HepG2 (cell line): Measurements from ENCODE around the gene MAPK1. TPM values are rescaled to one million over a fixed set of nuclear protein-coding genes. Genes with fewer than 3 reads are reported as not detected.

ENCODE experiments used
- ATAC-seq: fragments of 200-7000 bp; cut with Tn5 transposase; 3 replicates; pipeline ENCODE4 v1.9.1; 2020; ENCODE audit warnings: mild to moderate bottlenecking, moderate library complexity
- BruUV-seq: library from RNA; stranded (reverse); fragments of 400-500 nt; replicated peaks from 2 replicates; lab custom pipeline; 2021; lab: Mats Ljungman, UMichigan
- CTCF ChIA-PET: fragments of 300-600 bp; formaldehyde crosslinking; extraction: SDS; loops from one replicate; lab custom pipeline; 2021; ENCODE audit warnings: low total read pairs, inconsistent platforms, low intra/inter-chr PET ratio; lab: Yijun Ruan, JAX
- POLR2A ChIA-PET: fragments of 350-600 bp; sonication (Branson Sonifier 250); formaldehyde crosslinking; loops from one replicate; lab custom pipeline; 2020; ENCODE audit warnings: antibody characterized with exemption, inconsistent platforms; lab: Yijun Ruan, JAX
- DNase-seq: peaks from one replicate; pipeline ENCODE4 v3.0.0-alpha.2; 2015; ENCODE audit warnings: low spot score
- FAIRE-seq: peaks from 3 replicates; lab custom pipeline; 2011; peaks lifted over from hg19 to GRCh38; lab: Jason Lieb, UNC
- H2AFZ ChIP-seq: one replicate; pipeline ENCODE4 v1.6.1; 2011; ENCODE audit warnings: low read length, inconsistent platforms
- H3K27ac ChIP-seq: fragments of 300-600 bp; 3 replicates; pipeline ENCODE4 v1.8.0; 2011; ENCODE audit warnings: mixed run types, mild to moderate bottlenecking, mixed read lengths, low read length, inconsistent platforms; ENCODE audit not compliant: insufficient read depth; ENCODE audit errors: extremely low read length
- H3K27me3 ChIP-seq, 2 experiments: fragments of 200-600 bp in 1 of 2; 2 replicates in 1 of 2; 3 replicates in 1 of 2; pipeline versions ENCODE4 v1.6.0 to v1.8.0; 2011; ENCODE audit warnings: low read length in 2 of 2, mild to moderate bottlenecking in 2 of 2, moderate library complexity in 2 of 2, inconsistent platforms in 1 of 2; ENCODE audit not compliant: insufficient read depth in 2 of 2, control insufficient read depth in 1 of 2
- H3K36me3 ChIP-seq, 2 experiments: fragments of 200-600 bp in 1 of 2; replicated peaks in 1 of 2; 2 replicates in 1 of 2; 3 replicates in 1 of 2; pipeline versions ENCODE4 v1.5.1 to v1.8.0; 2011; ENCODE audit warnings: low read length in 2 of 2, inconsistent platforms in 1 of 2; ENCODE audit not compliant: insufficient read depth in 2 of 2, control insufficient read depth in 1 of 2
- H3K4me1 ChIP-seq: 2 replicates; pipeline ENCODE4 v1.5.1; 2012; ENCODE audit warnings: low read length, inconsistent platforms; ENCODE audit not compliant: insufficient read depth
- H3K4me2 ChIP-seq: 2 replicates; pipeline ENCODE4 v1.6.0; 2011; ENCODE audit warnings: low read depth, low read length, inconsistent platforms
- H3K4me3 ChIP-seq, 3 experiments: fragments of 200-600 bp in 1 of 3; sonication (generic), shearing (Covaris generic) in 1 of 3; replicated peaks in 1 of 3; 2 replicates each; pipeline ENCODE4 v1.5.1; 2011 to 2016; ENCODE audit warnings: low read length in 3 of 3, inconsistent platforms in 2 of 3, low read depth in 2 of 3, mild to moderate bottlenecking in 2 of 3, control low read depth in 1 of 3, mixed read lengths in 1 of 3; ENCODE audit not compliant: insufficient read depth in 1 of 3
- H3K79me2 ChIP-seq: one replicate; pipeline ENCODE4 v1.6.1; 2011; ENCODE audit warnings: low read length, inconsistent platforms; ENCODE audit not compliant: insufficient read depth
- H3K9ac ChIP-seq: 2 replicates; pipeline ENCODE4 v1.6.0; 2011; ENCODE audit warnings: mild to moderate bottlenecking, low read depth, low read length, inconsistent platforms; ENCODE audit not compliant: insufficient read depth
- H3K9me3 ChIP-seq: 2 replicates; pipeline ENCODE4 v1.5.1; 2012; ENCODE audit warnings: mild to moderate bottlenecking, low read length
- H4K20me1 ChIP-seq: 2 replicates; pipeline ENCODE4 v1.6.0; 2011; ENCODE audit warnings: inconsistent platforms, mild to moderate bottlenecking, low read length, moderate library complexity; ENCODE audit not compliant: insufficient read depth
- HIVEP1 ChIP-seq: sonication (generic); formaldehyde crosslinking; IDR thresholded peaks from 2 replicates; pipeline ENCODE4 v1.4.0; 2020; ENCODE audit warnings: mild to moderate bottlenecking, missing genetic modification reagents
- HNF4A ChIP-seq: sonication (generic); formaldehyde crosslinking; IDR thresholded peaks from 2 replicates; pipeline ENCODE4 v1.4.0; 2020; ENCODE audit warnings: missing genetic modification reagents
- HNRNPL ChIP-seq: fragments of 200-400 bp; formaldehyde crosslinking; IDR thresholded peaks from 2 replicates; pipeline ENCODE4 v1.6.1; 2017; ENCODE audit warnings: mild to moderate bottlenecking, low read depth, low read length
- RXRA ChIP-seq: sonication (generic); formaldehyde crosslinking; IDR thresholded peaks from 2 replicates; pipeline ENCODE4 v1.5.1; 2020; ENCODE audit warnings: missing genetic modification reagents
- WGBS: methylation state at CpG from one replicate; pipeline ENCODE4 v1.1.6; 2017; ENCODE audit warnings: low lambda C conversion rate; 5-methylcytosine and 5-hydroxymethylcytosine counted together
- in situ Hi-C: cut with HindIII; loops from 2 replicates; pipeline ENCODE4 v1.10.0; 2017; ENCODE audit warnings: low pct_unique_long_range_greater_than_20kb; ENCODE audit not compliant: extremely low pct_ligation_motif_present
- intact Hi-C: fragments of 100-400 bp; cut with micrococcal nuclease; formaldehyde crosslinking; loops from one replicate; pipeline ENCODE4 v1.10.0; 2022; ENCODE audit not compliant: unreplicated experiment
- polyA plus RNA-seq, 8 experiments: library from polyadenylated mRNA; depleted of rRNA in 3 of 8; stranded (reverse) in 7 of 8; unstranded in 1 of 8; fragments of >200 nt; fragmentation: Illumina TruSeq in 4 of 8; extraction: Trizol in 4 of 8; gene quantifications; 2 replicates each; pipeline versions ENCODE4 v1.2.1 to v1.2.3, GENCODE V29; 2011 to 2016; ENCODE audit warnings: low read depth in 4 of 8, missing spikeins in 1 of 8, mixed read lengths in 1 of 8; ENCODE audit not compliant: insufficient read depth in 1 of 8
- total RNA-seq, 5 experiments: library from RNA; depleted of rRNA; stranded (reverse); fragments of >200 nt; fragmentation: Illumina TruSeq; extraction: Trizol; gene quantifications; 2 replicates each; pipeline ENCODE4 v1.2.3, GENCODE V29; 2016; ENCODE audit warnings: low read depth in 1 of 5
- TF ChIP-seq, protein P1 (sequence below): sonication (generic); formaldehyde crosslinking; IDR thresholded peaks from 2 replicates; pipeline ENCODE4 v1.5.1; 2020; ENCODE audit warnings: mild to moderate bottlenecking, missing genetic modification reagents, moderate library complexity
- TF ChIP-seq, protein P2 (sequence below): sonication (generic); formaldehyde crosslinking; IDR thresholded peaks from 2 replicates; pipeline ENCODE4 v1.4.0; 2020; ENCODE audit warnings: missing genetic modification reagents

MAPK1 gene
- total and polyA plus RNA-seq, 2 of the 13 experiments (the other 11 are each of a cell fraction or from before 2014, with no cell fraction given) = 107 to 114 TPM

DNA sequence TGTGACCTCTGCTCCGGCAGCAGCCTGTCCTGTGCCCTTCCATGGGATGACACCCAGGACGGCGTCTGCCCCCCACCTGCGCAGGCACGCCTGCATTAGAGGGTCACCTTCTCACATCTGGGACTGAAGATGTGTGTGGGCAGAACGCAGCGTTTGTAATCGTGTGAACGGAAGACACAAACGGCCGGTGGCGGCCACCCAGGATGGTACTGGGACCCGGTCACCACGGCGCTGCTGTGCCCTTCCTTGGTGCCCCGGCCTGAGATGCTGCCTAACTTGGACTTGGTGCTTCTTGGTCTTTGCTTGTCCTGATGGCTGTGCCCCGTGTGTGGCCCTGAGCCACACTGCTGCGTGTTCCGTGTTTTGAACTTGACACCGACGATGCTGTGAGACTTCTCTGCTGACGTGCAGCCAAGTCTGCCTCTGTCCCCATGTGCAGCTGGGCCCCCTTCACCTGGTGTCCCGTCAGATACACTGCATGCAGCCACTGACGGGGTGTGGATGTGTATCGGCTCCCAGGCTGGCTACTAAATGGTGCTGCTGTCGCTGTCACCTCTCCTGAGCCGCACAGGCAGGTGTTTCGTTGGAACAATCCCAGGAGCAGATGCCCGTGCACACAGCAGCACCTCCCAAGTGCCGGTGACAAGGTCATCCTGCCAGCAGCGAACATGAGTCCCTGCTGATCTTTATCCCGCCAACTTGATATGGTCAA, 153.2 kb downstream of the MAPK1 start:
- Histone ChIP-seq H3K27ac (no peak overlapping the region), H3K27me3 (peaks cover 2 to 17% of the 10 kb centered on the region in 2 experiments; a peak in 3 of 5 replicates), H3K4me2 (0 out of 2 replicates have a peak overlapping the region, but pooled peaks have one; percentile 14), H3K79me2 (no peaks in the 10 kb centered on the region), H3K36me3 (no peaks in the 10 kb centered on the region), H3K4me3 (no peak overlapping the region), H3K9me3 (no peaks in the 10 kb centered on the region), H2AFZ (no peak overlapping the region), H4K20me1 (no peaks in the 10 kb centered on the region), H3K4me1 (peaks cover 32% of the 10 kb centered on the region), H3K9ac (no peak overlapping the region)
- DNase-seq (no peak), FAIRE-seq (no peak), ATAC-seq (peak; percentile 39)
- 0 out of 2 replicates have a peak, but pooled peaks have one; percentile 22 for TF ChIP-seq HIVEP1
- TF ChIP-seq HNF4A = no peak
- TF ChIP-seq, protein P1, sequence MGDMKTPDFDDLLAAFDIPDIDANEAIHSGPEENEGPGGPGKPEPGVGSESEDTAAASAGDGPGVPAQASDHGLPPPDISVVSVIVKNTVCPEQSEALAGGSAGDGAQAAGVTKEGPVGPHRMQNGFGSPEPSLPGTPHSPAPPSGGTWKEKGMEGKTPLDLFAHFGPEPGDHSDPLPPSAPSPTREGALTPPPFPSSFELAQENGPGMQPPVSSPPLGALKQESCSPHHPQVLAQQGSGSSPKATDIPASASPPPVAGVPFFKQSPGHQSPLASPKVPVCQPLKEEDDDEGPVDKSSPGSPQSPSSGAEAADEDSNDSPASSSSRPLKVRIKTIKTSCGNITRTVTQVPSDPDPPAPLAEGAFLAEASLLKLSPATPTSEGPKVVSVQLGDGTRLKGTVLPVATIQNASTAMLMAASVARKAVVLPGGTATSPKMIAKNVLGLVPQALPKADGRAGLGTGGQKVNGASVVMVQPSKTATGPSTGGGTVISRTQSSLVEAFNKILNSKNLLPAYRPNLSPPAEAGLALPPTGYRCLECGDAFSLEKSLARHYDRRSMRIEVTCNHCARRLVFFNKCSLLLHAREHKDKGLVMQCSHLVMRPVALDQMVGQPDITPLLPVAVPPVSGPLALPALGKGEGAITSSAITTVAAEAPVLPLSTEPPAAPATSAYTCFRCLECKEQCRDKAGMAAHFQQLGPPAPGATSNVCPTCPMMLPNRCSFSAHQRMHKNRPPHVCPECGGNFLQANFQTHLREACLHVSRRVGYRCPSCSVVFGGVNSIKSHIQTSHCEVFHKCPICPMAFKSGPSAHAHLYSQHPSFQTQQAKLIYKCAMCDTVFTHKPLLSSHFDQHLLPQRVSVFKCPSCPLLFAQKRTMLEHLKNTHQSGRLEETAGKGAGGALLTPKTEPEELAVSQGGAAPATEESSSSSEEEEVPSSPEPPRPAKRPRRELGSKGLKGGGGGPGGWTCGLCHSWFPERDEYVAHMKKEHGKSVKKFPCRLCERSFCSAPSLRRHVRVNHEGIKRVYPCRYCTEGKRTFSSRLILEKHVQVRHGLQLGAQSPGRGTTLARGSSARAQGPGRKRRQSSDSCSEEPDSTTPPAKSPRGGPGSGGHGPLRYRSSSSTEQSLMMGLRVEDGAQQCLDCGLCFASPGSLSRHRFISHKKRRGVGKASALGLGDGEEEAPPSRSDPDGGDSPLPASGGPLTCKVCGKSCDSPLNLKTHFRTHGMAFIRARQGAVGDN = 0 out of 2 replicates have a peak, but pooled peaks have one; percentile 15
- peak; percentile 24; the same call in 1 of the 2 replicates for TF ChIP-seq RXRA (CRISPR knock-in tag)
- TF ChIP-seq HNRNPL = 0 out of 2 replicates have a peak, but pooled peaks have one; percentile 30
- TF ChIP-seq, protein P2, sequence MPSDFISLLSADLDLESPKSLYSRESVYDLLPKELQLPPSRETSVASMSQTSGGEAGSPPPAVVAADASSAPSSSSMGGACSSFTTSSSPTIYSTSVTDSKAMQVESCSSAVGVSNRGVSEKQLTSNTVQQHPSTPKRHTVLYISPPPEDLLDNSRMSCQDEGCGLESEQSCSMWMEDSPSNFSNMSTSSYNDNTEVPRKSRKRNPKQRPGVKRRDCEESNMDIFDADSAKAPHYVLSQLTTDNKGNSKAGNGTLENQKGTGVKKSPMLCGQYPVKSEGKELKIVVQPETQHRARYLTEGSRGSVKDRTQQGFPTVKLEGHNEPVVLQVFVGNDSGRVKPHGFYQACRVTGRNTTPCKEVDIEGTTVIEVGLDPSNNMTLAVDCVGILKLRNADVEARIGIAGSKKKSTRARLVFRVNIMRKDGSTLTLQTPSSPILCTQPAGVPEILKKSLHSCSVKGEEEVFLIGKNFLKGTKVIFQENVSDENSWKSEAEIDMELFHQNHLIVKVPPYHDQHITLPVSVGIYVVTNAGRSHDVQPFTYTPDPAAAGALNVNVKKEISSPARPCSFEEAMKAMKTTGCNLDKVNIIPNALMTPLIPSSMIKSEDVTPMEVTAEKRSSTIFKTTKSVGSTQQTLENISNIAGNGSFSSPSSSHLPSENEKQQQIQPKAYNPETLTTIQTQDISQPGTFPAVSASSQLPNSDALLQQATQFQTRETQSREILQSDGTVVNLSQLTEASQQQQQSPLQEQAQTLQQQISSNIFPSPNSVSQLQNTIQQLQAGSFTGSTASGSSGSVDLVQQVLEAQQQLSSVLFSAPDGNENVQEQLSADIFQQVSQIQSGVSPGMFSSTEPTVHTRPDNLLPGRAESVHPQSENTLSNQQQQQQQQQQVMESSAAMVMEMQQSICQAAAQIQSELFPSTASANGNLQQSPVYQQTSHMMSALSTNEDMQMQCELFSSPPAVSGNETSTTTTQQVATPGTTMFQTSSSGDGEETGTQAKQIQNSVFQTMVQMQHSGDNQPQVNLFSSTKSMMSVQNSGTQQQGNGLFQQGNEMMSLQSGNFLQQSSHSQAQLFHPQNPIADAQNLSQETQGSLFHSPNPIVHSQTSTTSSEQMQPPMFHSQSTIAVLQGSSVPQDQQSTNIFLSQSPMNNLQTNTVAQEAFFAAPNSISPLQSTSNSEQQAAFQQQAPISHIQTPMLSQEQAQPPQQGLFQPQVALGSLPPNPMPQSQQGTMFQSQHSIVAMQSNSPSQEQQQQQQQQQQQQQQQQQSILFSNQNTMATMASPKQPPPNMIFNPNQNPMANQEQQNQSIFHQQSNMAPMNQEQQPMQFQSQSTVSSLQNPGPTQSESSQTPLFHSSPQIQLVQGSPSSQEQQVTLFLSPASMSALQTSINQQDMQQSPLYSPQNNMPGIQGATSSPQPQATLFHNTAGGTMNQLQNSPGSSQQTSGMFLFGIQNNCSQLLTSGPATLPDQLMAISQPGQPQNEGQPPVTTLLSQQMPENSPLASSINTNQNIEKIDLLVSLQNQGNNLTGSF = no peak
- intact Hi-C loops (no loop called here), in situ Hi-C loops (loop anchor here (5.0 to 10.0 kb wide), 2 partner anchors 49 to 233 kb away; partner anchors contain the start of gene PPIL2)
- ChIA-PET POLR2A (no interaction called here), CTCF (interaction anchor here (2.1 to 2.9 kb wide), 2 partner anchors 12 to 224 kb away, joined by 15 read pairs; no protein-coding TSS in a partner anchor)
- 52% methylated on average over 25 of the region's 32 CpGs for WGBS
- BruUV-seq = no TSS peak
